HS-27A (cell line): Measurements from ENCODE around the gene IL1B.

ENCODE experiments used
- DNase-seq: peaks from one replicate; pipeline ENCODE4 v3.0.0-alpha.2; 2012; ENCODE audit warnings: low read depth, missing footprints

IL1B gene

DNA sequence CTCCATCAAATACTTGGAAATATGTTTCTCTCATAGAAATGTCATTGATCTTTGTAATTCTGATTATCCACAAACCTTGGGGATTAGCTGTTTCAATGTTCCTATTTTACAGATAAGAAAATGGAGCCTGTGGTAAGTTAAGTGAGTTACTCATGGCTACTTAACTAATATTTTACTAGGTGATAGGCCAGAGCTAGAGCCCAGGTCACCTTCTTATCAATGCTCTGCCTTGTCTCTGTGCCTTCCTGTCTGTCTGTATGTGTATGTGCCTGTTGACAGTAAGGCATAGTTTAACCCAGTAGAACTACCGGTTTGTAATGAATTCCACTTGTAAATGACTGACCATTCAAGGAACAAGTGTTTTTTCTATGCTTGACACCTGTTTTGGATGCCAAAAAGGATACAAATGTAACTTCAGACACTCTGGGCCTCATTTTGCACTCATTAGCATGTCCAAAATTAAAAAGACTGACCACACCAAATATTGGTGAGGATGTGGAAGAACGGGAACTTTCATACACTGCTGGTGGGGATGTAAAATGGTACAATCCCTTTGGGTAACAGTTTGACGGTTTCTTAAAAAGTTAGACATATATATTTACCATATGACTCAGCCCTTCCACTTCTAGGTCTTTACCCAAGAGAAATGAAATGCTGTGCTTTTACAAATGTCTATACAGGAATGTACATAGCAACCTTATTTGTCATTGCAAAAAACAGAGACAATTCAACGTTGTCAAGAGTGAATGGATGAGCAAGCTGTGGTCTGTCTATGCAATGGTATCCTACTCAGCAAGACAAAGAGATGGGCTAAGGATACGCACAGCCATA, 32.7 kb downstream of the IL1B start:
- DNase-seq, result no peak

DNA sequence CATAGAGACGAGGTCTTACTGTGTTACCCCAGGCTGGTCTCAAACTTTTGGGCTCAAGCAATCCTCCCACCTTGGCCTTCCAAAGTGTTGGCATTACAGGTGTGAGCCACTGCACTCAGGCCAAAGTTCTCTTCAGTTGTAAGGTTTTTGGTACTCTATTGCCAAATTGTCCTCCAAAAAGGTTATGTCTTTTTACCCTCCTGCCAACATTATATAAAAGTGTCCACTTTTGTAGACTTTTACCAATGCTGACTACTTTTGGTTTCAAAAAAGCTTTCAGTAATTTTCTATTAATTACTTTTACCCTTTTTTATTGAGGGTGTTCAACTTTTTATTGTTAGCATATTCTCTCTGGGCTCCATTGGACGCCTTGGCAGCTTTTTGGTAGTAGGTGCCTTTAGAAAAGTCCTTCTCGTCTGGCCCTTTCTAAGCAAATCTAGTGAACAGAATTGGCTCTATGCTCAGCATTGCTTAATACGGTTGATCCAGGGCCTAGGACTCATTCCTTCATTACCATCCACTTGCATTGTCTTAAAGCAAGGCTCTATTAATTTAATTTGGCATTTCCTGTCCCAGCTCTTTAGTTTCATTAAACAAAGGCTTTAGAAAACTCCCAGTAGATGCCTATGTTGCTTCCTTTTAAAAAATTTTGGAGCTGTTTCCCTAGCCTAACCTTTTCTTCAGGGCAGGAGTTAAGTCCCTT, 35.5 kb downstream of the IL1B start:
- DNase-seq, result no peak

DNA sequence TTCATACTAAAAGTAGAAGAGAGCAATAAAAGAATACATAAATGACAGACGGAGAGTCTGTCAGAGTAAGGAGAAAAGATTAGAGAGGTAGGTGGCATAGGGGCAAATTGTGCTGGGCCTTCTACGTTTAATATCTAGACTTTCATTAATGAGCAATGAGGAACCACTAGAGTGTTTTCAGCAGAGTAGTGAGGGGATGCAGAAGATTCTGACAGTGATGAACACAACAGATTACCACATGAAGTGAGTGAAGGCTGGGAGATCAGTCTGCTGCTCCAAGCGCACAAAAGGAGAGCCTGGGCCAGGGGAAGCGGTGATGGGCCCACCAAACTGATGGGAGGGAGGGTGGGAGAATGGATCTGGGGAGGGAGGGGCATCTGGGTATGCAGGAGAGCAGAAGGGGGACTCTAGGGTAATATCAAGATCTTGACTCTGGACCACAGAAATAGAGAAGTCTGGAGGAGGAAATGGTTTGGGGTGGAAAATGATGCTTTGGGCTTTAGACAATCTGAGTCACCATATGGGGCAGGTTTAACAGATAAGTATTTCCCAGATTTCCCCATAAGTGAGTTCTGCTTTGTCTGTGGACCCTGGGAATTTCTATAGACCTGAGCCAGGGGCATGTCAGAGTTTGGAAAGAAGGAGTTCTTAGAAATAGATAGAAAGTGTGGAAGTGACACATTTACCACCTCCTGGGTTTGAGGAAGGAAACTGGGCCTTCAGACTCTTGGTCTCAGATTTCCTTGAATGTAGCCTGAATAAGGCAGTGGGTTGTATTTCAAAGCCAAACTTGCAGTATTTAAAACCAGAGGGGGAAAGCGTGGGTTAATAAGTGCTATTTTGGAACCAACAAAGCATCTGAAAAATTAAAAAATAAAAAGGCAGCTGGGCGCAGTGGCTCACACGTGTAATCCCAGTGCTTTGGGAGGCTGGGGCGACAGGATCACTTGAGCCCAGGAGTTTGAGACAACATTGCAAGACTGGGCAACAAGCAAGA, 37.3 kb downstream of the IL1B start:
- no peak for DNase-seq

DNA sequence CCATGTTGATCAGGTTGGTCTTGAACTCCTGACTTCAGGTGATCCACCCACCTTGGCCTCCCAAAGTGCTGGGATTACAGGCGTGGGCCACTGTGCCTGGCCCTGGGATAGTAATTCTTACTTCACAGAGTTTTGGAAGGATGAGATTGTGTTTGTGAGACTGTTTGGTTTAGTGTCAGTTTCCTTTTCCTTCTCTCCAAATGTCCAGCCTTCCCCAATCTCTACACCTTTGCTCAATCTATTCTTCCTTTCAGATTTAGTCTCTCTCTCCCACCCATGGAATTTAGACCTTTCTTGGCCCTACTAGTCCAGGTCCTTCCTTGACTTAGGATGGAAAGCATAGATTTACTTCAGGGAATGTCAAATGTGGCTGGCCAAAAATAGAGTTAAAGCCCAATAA, 40.1 kb downstream of the IL1B start:
- DNase-seq, result no peak

DNA sequence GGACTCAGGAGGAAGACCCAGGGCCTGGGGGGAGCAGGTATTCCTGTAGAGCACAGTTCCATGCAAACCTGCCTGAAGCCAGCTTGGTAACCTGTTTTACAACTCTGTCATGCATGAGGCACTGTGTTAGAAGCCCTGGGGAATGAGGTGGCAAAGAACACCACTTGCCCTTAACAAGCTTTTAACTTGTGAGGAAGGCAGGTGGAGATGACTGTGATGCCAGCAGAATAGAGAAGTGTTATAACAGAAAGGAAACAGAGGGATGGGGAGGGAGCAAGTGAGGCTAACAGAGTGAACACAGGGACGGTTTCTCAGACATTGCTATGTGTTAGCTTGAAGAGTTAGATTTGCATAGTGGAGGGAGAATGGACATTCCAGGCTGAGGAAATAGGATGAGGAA, 40.8 kb downstream of the IL1B start:
- no peak for DNase-seq

DNA sequence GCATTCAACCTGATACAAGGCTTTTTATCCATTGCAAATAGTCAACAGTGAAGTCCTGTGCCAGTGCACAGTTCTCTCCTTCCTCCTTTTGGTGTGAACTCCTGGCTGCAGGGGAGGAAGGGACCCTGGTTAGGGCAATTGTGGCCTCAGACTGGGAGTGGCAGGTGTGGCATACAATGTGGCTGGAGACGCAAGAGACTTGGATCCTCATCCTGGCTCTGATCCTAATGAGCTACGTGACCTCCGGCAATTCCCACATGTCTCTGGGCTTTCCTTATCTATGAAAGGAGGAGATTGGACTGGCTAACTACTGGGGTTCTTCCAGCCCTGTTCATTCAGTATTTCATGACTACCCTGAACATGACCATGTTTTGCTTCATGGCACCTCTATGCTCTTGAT, 41.7 kb downstream of the IL1B start:
- DNase-seq, result no peak

DNA sequence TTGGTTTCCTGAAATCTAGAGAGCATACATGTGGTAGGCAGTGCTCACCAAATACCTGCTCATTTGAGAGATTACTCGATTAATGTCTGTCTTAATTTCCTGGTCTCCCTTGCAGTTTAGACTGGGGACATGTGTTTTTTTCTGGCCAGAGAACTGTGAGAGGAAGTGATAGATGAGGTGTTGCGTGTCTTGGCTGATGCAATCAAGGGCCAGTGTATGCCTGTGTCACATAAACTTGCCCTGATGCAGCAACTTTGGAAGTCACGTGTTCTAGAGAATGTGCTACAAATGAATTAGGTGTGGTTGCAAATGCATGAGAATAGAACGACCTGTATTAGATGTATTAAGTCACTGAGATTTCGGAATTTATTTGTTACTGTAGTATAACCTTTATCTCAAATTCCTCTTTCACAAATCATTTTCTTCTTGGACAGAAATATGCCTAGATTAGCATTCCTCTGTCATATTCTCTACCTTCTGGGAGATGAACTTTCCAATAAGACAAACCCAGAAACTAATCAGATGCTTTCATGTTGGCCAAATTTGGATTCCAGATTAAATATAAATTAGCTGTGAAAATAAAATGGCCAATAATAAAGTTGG, 42.3 kb downstream of the IL1B start:
- DNase-seq, result peak; percentile 80

DNA sequence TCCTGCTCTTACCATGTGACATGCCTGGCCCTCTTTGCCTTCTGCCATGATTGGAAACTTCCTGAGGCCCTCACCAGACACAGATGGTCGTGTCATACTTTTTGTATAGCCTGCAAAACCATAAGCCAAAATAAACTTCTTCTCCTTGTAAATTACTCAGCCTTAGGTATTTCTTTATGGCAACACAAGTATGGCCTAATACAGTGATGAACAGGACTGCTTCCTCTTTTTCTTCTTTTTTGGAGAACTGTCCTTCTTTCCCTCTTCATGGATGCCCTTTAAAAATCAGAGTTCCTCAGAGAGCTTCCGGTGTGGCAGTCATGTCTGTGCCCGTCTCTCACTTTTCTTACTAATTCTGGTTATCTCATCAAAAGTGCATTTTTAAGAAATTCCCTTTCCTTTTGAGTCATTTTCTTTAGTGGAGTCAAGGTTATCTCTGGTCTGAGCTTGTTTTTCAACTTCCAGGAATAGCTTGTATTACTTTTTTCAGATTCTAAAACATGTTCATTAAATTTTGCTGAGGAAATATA, 43.1 kb downstream of the IL1B start:
- no peak for DNase-seq

DNA sequence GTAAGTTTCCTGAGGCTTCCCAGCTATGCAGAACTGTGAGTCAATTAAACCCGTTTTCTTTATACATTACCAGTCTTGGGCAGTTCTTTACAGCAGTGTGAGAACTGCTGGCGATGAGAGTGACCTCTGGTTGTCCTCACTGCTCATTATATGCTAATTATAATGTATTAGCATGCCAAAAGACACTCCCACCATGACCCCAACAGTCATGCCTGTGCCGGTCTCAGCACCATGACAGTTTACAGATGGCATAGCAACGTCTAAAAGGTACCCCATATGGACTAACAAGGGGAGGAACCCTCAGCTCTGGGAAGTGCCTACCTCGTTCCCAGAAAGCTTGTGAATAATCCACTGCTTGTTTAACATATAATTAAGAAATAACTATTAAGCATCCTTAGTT, 44.2 kb downstream of the IL1B start:
- no peak for DNase-seq

DNA sequence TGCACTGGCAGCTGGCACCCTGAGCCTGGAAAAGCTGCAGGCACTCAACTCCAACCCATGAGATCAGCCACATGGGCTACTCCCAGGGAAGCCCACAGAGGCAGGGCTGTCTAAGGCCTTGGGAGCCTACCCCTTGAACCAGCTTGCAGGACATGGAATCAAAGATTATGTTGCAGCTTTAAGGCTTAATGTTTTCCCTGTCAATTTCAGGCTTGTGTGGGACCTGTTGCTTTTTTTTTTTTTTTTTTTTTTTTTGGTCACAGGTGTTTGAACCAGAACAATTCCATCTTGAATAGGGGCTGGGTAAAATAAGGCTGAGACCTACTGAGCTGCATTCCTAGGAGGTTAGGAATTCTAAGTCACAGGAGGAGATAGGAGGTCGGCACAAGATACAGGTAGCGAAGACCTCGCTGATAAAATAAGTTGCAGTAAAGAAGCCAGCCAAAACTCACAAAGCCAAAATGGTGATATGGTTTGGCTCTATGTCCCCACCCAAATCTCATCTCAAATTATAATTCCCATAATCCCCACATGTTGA, 44.8 kb downstream of the IL1B start:
- no peak for DNase-seq

DNA sequence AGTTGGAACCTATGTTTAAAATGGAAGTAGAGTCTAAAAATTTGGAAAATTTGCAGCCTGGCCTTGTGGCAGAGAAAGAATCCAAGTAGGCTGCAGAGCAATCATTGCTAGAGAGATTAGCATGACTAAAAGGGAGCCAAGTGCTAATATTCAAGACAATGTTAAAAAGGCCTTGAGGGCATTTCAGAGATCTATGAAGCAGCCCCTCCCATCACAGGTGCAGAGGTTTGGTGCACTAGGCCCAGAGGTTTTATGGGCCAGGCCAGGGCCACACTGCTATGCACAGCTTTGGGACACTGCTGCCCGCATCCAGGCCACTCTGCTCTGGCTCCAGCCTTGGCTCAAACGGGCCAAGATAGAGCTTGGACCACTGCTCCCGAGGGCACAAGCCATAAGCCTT, 45.6 kb downstream of the IL1B start:
- DNase-seq, result no peak

DNA sequence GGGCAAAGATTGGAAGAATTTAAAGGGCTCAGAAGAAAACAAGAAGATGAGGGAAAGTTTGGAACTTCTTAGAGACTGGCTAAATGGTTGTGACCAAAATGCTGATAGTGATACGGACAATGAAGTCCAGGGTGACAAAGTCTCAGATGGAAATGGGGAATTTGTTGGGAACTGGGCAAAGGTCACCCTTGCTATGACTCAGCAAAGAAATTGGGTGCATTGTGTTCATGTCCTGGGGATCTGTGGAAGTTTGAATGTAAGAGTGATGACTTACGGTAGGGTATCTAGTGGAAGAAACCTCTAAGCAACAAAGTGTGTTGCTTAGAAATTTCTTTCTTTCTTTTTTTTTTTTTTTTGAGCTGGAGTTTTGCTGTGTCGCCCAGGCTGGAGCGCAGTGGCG, 46.3 kb downstream of the IL1B start:
- no peak for DNase-seq

DNA sequence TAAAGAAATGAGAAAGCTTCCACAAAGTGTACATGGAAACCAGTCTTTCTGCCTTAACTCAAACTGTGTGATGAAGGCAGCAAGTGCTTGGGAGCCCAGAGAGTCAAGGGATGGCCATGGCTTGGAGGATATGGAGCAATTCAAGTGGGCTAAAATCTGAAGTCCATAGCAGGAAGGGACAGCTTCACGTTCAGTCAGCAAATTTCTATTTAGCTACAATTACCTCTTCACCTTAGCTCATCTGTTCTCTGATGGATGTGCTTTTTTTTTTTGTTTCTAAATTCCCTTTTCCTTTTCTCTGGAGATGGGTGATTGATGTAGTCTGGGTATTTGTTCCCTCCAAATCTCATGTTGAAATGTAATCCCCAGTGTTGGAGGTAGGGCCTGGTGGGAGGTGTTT, 47.4 kb downstream of the IL1B start:
- DNase-seq, result no peak

DNA sequence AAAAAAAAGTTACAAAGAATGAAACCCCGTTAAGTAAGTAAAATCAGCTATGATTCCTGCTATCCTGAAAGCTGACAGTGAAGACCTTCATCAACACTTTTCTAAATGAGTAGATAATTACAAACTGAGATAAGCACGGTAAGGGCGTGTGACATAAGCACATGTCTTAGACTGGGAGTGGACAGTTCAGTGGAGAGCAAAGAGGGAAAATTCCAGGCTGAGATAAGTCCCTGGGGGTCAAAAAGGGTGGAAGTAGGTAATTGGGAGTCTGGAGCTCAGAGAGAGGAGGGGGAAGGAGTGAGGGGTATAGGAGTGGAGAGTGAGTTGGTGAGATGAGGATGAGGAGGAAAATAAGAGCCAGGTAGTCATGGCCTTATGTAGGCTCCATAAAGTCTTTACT, 47.9 kb downstream of the IL1B start:
- no peak for DNase-seq

DNA sequence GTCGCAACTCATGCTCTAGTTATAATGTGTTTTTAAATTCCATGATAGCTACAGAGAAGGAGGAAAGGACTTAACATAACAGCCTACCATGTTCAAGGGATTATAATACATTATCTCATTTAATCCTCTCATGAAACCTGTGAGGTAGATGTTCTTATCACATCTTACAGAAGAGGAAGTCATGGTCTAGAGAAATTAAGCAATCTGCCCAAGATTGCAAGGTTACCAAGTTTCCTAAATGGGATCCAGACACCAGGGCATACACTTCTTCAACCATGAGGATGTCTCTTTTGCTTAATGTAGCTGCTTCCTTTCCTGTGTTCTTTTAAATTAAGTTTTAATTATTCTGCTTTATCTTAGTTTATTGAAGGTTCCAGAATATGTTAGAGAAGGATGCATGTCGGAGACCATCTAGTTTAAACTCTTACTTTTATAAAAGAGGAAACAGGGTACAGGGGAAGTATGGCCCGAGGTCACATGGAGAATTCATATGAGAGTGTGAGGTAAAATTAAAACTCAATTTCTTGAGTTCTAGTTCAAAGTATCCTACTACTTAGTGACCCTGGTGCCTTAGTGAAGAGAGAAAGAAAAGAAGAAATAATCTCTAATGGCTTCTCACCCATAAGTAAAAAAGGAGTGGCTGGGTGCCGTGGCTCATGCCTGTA, 48.7 kb downstream of the IL1B start:
- DNase-seq, result no peak

DNA sequence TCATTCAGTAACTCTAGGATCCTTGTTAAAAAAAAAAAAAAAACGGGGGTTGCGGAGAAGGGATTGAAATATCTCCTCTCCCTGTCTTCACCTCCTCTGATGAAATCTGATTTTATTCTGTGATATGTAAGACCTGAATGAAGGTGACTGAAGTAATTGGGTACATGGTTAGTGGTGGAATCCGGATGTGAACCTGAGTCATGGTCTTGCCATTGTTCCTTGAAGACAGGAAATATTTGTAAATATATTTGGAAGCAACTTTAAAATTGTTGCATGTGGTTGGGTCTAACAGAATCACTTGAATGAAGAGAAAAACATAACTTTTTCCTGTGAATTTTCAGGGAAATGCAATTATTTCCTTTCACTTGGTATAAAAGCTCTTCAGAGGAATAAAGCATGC, 49.3 kb downstream of the IL1B start:
- DNase-seq, result no peak

DNA sequence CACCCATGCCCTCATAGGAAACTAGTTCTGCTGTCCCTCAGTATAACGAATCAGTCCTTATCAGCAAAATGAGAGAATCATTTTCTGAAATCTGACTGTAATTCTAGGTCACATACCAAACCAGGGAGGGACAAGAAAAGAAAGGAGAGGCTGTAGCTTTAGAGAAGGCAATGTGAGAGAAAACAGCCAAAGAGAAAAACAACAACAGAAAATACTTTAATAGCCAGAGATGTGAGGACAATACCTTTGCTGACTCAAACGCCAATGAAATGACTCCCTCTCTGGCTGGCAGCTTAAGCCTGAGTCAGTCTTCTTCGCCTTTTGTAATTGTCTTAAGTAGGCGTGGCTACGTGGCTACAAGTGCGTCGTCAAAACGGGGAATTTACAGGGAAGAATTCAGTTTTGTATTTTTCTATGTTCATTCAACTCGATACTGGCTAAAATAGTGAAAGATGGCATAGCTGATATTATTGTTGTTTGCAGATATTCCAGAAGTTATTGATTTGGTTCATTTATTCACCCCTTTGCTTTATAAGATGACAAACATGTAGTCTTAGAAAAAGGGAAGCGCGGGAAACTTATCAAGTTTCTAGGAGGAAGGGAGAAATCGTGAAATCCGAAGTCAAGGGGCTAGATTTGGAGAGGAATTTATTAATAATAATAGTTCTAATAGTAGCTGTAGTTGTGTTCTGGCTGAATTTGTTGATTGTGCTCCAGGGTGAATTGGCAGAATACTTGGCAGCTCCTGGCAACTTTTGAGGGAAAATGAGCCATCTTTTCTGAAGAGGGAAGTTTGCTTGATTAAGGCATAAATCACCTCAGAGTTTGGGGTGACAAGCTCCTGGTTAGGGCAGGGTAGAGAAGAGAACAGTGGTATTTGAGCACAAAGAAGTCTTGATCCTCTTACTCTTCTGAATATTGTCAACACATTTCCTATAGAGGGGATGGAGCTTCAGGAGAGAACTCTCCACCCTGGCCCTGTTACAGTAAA, 52.1 kb downstream of the IL1B start, which contains the start of gene IL1A:
Gene IL1A (minus strand): TSS at position 295 of the 991 bp plus-strand sequence. CDS start 723 bp downstream, outside the sequence.
- DNase-seq, result no peak

DNA sequence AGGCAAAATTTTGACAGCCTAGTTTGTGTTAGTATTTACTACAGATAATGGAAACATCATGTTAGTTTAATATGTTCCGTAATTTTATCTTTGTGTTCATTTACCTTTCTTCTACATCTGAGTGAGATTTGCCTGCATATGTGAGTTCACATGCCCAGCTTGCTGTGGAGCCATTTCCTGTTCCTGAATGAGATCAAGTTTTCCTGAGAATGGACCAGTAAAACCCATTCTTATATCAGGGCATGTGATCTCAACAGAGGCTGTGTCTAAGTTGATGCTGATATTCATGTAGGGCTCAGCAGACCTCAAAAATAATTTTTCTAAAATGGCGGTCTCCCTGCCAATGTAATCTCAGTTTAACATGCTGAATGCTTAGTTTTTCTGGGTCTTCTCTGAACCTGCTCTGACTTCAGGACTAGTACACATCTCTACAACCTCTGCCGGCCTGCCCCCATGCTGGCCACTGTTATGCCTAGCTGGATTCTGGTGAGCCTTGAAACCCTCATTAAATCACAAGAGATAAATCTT, 53.3 kb downstream of the IL1B start:
- DNase-seq, result no peak

DNA sequence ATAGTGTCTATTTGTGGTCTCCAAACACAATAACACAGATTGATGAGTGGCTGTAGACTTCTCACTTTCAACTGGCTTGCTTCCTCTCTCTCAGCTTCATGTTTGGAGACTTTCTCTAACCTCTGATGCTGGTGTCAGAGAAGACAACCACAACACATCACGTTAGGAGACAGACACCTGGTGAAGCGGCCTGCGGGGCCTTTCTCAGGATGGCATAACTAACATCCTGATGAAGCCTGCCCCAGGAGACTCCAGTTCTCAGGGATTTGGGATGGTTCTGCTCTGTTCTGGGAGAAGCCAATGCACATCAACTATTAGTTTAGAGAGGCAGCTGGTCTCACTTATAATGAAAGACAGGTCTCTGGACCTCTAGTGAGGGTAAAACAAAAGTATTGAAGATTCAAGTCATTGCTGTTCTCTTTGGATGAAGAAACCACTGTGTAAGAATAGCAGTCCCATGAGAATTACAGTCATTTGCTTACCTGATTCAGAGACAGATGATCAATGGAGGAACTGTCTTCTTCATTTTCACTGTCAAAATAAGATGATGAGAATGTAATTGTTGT, 54.3 kb downstream of the IL1B start:
- no peak for DNase-seq
